Measurements from ENCODE around the gene CYP4B1. TPM values are rescaled to one million over a fixed set of nuclear protein-coding genes. Genes with fewer than 3 reads are reported as not detected.
"Not testable (repeated sequence)": the region's sequence is repeated elsewhere in the genome, so short reads cannot be mapped to it uniquely, and the experiment has no call there.

CYP4B1 gene
- total RNA-seq, 2 donors from 2014 or later, result 3.2 TPM; not detected in 1

DNA sequence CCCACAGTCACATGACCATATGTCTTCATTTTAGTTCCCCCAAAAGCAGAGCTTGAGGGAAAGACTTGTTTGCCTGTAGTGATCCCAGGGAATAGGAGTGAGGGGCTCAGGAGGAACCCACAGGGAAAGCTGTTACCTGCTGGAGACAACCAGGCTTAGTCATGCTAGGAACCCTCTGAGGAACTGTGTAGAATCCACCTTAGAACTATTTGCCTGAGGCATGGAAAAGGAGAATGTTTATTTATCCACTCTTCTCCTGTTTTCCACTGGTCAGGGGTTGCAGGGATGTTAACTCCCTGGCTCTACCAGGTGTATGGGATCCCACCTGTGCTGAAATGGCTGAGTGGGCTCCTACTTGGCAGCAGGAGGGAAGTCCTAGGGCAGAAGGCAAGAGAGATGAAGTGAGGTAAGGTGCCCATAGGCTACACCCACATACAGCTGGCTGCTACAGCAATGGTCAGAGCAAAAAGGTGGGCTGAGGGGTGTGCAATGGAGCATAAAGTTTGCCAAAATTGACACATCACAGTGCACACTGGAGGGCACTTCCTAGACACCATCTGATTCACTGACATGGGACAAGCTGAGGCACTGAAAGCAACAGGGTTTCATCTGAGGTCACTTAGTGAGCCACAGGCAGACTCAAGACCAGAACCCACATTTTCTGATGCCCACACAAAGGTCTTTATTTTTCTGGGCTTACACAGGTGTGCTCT lies 29.7 kb upstream of the CYP4B1 start:
- DNase-seq, result no peak
- Mint-ChIP-seq H3K27me3 (peaks cover 17% of the 10 kb centered on the region), H3K27ac (no peak overlapping the region), H3K4me1 (no peaks in the 10 kb centered on the region), H3K36me3 (ENCODE audit: low read depth) (peaks cover 6% of the 10 kb centered on the region), H3K4me3 (no peak overlapping the region)
- H3K9me3 ChIP-seq (ENCODE audit: control insufficient read depth, low read length, poor library complexity, severe bottlenecking), result peaks cover 4% of the 10 kb centered on the region
- no peak for ATAC-seq

GRCh38 chr1:46770541-46770940 lies 28.3 kb upstream of the CYP4B1 start:
- H3K4me1 Mint-ChIP-seq, result no peaks in the 10 kb centered on the region
- H3K9me3 ChIP-seq (ENCODE audit: control insufficient read depth, low read length, poor library complexity, severe bottlenecking), result peaks cover 4% of the 10 kb centered on the region
- H3K36me3 Mint-ChIP-seq (ENCODE audit: low read depth), result peaks cover 6% of the 10 kb centered on the region
- ATAC-seq (no peak), DNase-seq (no peak)
- no peak overlapping the region for H3K27ac Mint-ChIP-seq
- peaks cover 17% of the 10 kb centered on the region for H3K27me3 Mint-ChIP-seq
- no peak overlapping the region for H3K4me3 Mint-ChIP-seq

- H3K27ac Mint-ChIP-seq, result no peak overlapping the region
- H3K9me3 ChIP-seq (ENCODE audit: control insufficient read depth, low read length, poor library complexity, severe bottlenecking), result peaks cover 4% of the 10 kb centered on the region
- ATAC-seq, result no peak
- DNase-seq, result no peak
- no peak overlapping the region for H3K4me3 Mint-ChIP-seq
- no peaks in the 10 kb centered on the region for H3K4me1 Mint-ChIP-seq
- H3K36me3 Mint-ChIP-seq (ENCODE audit: low read depth), result peaks cover 6% of the 10 kb centered on the region
- H3K27me3 Mint-ChIP-seq, result peaks cover 9% of the 10 kb centered on the region
These were observed 26.3 kb upstream of the CYP4B1 start for GRCh38 chr1:46772571-46772970.

GRCh38 chr1:46774297-46774696 lies 24.5 kb upstream of the CYP4B1 start:
- no peaks in the 10 kb centered on the region for H3K4me1 Mint-ChIP-seq
- H3K4me3 Mint-ChIP-seq, result no peak overlapping the region
- no peaks in the 10 kb centered on the region for H3K27me3 Mint-ChIP-seq
- ATAC-seq (no peak), DNase-seq (no peak)
- H3K27ac Mint-ChIP-seq, result no peak overlapping the region
- H3K36me3 Mint-ChIP-seq (ENCODE audit: low read depth), result peaks cover 6% of the 10 kb centered on the region
- peaks cover 4% of the 10 kb centered on the region for H3K9me3 ChIP-seq (ENCODE audit: control insufficient read depth, low read length, poor library complexity, severe bottlenecking)

DNA sequence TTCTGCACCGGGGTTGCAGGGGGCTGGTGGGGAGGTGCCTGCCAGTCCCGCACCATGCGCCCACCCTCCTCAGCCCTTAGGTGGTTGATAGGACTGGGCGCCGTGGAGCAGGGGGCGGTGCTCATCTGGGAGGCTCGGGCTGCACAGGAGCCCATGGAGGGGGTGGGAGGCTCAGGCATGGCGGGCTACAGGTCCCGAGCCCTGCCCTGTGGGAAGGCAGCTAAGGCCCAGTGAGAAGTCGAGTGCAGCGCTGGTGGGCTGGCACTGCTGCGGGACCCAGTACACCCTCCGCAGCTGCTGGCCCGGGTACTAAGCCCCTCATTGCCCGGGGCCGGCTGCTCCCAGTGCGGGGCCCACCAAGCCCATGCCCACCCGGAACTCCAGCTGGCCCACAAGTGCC lies 20.4 kb upstream of the CYP4B1 start:
- ATAC-seq; H3K9me3 ChIP-seq (ENCODE audit: control insufficient read depth, low read length, poor library complexity, severe bottlenecking); H3K4me3 Mint-ChIP-seq; H3K36me3 Mint-ChIP-seq (ENCODE audit: low read depth); H3K27me3 Mint-ChIP-seq; H3K4me1 Mint-ChIP-seq; DNase-seq; H3K27ac Mint-ChIP-seq: not testable (repeated sequence)

- ATAC-seq (no peak), DNase-seq (no peak)
- Mint-ChIP-seq H3K4me1 (peaks cover 6% of the 10 kb centered on the region), H3K36me3 (ENCODE audit: low read depth) (peaks cover 6% of the 10 kb centered on the region), H3K27me3 (peaks cover 21% of the 10 kb centered on the region), H3K27ac (no peak overlapping the region), H3K4me3 (no peak overlapping the region)
- H3K9me3 ChIP-seq (ENCODE audit: control insufficient read depth, low read length, poor library complexity, severe bottlenecking), result no peaks in the 10 kb centered on the region
These were observed 14.2 kb upstream of the CYP4B1 start for GRCh38 chr1:46784666-46785065.

DNA sequence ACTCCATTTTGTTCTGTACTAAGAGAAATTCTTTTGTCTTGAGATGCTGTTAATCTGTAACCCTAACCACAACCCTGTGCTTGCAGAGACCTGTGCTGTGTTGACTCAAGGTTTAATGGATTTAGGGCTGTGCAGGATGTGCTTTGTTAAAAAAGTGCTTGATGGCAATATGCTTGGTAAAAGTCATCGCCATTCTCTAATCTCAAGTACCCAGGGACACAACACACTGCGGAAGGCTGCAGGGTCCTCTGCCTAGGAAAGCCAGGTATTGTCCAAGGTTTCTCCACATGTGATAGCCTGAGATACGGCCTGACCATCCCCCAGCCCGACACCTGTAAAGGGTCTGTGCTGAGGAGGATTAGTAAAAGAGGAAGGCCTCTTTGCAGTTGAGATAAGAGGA lies 10.2 kb upstream of the CYP4B1 start:
- DNase-seq; ATAC-seq; H3K4me1 Mint-ChIP-seq; H3K4me3 Mint-ChIP-seq; H3K9me3 ChIP-seq (ENCODE audit: control insufficient read depth, low read length, poor library complexity, severe bottlenecking); H3K36me3 Mint-ChIP-seq (ENCODE audit: low read depth); H3K27ac Mint-ChIP-seq: not testable (repeated sequence)
- H3K27me3 Mint-ChIP-seq, result peaks cover 32% of the 10 kb centered on the region

DNA sequence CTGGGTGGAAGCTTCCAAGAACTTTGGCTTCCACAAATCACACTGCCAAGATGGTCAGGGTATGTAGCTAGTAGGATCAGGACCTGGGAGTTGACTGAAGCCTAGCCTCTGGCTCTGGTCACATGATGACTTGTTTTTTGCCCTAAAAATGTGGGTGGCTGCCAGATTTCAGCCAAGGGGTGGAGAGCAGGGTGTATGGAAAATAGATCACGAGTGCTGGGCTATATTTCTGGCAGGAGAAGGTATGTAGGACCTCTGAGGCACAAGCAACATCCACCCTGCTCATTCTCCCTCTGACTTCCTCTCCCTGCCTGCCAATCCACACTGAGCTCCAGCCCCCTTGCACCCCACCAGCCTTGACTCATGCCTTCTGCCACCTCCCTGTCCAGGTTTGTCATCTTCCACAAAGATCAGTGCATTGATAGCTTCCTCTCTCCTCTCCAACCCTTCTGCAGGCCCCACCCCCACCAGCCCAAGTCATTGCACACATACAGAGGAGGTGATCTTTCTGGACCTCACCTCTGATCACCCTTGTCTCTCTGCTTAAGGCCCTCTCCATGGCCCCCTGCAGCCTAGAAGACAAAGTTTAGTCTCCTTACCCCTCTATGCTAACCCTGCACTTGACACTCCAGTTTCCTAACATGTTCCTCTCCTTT lies 8.3 kb upstream of the CYP4B1 start:
- H3K9me3 ChIP-seq (ENCODE audit: control insufficient read depth, low read length, poor library complexity, severe bottlenecking), result no peaks in the 10 kb centered on the region
- H3K4me3 Mint-ChIP-seq, result no peak overlapping the region
- peaks cover 6% of the 10 kb centered on the region for H3K36me3 Mint-ChIP-seq (ENCODE audit: low read depth)
- H3K27ac Mint-ChIP-seq, result no peak overlapping the region
- no peaks in the 10 kb centered on the region for H3K4me1 Mint-ChIP-seq
- H3K27me3 Mint-ChIP-seq, result peaks cover 32% of the 10 kb centered on the region
- ATAC-seq (no peak), DNase-seq (no peak)

DNA sequence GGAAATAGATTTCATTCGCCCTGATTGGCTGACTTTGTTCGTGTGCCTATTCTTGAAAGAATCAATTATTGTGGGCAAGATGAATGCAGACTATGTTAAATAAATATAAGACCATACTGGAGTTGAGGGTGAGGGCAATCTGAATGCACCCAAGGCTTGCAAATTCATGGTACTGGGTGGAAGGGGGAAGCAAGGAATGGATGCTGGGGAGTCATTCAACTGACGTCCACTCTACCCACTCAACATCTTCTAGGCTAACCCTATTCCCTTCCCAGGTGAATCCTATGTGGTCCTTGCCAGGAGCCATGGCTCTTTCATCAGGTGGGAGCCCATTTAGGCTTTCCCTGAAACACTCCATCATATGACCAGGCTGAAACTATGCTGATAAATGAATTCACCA lies 5.7 kb upstream of the CYP4B1 start:
- ATAC-seq (no peak), DNase-seq (no peak)
- H3K9me3 ChIP-seq (ENCODE audit: control insufficient read depth, low read length, poor library complexity, severe bottlenecking), result no peaks in the 10 kb centered on the region
- Mint-ChIP-seq H3K4me1 (no peaks in the 10 kb centered on the region), H3K4me3 (no peak overlapping the region), H3K36me3 (ENCODE audit: low read depth) (peaks cover 4% of the 10 kb centered on the region), H3K27me3 (peaks cover 28% of the 10 kb centered on the region), H3K27ac (no peak overlapping the region)

DNA sequence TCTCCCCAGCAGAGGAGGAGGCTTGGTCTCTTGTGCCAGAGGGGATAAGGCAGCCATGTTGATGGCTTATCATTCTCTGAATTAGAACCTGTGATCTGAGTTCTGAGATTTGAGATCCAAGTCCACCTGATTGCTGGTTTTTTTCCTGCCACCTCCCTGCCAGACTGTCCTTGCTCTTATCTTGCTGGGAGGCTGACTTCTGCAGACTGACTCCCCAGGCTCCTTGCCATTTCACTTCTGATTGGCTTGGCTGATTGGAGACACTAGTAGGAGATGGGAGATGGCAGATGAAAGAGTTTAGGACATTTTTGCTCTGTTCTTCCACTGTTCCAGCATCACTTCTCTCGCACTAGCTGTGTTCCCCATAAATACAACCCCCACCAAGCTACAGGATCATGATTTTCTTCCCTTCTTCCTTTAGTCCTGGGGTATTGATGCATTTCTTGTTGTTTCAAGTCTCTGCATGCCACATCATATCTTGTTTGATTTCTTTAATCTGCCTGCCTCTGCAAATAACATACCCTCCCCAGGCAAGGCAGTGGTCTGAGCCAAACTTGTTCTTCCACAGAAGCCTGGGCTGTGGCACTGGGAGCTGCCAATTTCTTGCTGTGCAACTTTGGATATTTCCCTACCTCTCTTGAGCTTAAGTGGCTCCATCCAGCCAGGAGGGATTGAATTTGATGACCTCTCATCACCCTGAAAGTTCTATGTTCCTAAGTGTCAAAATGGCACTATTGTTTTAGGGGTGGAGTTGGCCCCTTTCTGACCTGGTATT lies 963 bp upstream of the CYP4B1 start:
- H3K27ac Mint-ChIP-seq, result no peak overlapping the region
- peaks cover 8% of the 10 kb centered on the region for H3K27me3 Mint-ChIP-seq
- no peak overlapping the region for H3K4me3 Mint-ChIP-seq
- peaks cover 2% of the 10 kb centered on the region for H3K36me3 Mint-ChIP-seq (ENCODE audit: low read depth)
- no peak for ATAC-seq
- H3K4me1 Mint-ChIP-seq, result no peaks in the 10 kb centered on the region
- no peak for DNase-seq
- H3K9me3 ChIP-seq (ENCODE audit: control insufficient read depth, low read length, poor library complexity, severe bottlenecking), result no peaks in the 10 kb centered on the region

DNA sequence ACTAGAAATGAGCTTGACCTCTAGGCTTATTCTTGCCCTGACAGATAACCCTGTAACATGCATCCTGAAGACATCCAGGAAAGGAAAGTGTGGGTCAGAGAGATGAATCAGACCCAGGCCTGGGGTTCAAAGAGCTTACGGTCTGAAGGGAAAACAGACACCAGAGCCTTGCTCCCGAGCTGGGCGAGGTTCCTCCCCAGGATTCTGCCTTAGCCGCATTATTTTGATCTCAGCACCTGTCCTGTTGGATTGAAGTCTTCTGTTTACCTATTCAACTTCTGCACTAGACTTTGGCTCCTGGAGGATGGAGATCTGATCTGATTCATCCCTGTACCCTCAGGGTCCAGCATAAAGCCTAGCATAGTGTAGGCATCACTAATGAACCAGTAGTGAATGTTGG lies 1.9 kb downstream of the CYP4B1 start:
- DNase-seq (no peak), ATAC-seq (no peak)
- H3K9me3 ChIP-seq (ENCODE audit: control insufficient read depth, low read length, poor library complexity, severe bottlenecking), result no peaks in the 10 kb centered on the region
- H3K27me3 Mint-ChIP-seq, result peaks cover 10% of the 10 kb centered on the region
- H3K27ac Mint-ChIP-seq, result no peak overlapping the region
- H3K36me3 Mint-ChIP-seq (ENCODE audit: low read depth), result peaks cover 4% of the 10 kb centered on the region
- H3K4me1 Mint-ChIP-seq, result no peaks in the 10 kb centered on the region
- no peak overlapping the region for H3K4me3 Mint-ChIP-seq

GRCh38 chr1:46801323-46802055 lies 2.6 kb downstream of the CYP4B1 start:
- no peak for ATAC-seq

DNA sequence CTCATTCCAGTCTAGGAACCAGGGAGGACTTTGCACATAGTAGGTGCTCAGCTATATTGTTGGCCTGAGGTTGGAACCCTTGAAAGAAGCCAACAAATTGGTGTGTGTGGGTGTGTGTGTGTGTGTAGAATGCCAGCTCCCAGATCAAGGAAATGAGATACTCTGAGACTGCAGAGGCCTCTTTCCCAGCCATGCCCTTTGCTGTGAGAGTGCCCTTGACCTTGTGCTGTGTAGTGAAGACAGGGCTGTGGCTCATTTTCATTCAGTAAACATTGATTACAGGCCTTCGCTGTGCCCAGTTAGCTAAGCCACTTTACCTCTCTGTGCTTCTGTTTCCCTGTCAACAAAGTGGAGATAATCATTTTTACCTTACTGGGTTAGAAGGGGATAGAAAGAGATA lies 3.2 kb downstream of the CYP4B1 start:
- H3K9me3 ChIP-seq (ENCODE audit: control insufficient read depth, low read length, poor library complexity, severe bottlenecking), result no peaks in the 10 kb centered on the region
- ATAC-seq (no peak), DNase-seq (no peak)
- Mint-ChIP-seq H3K27me3 (peaks cover 15% of the 10 kb centered on the region), H3K27ac (no peak overlapping the region), H3K36me3 (ENCODE audit: low read depth) (peaks cover 4% of the 10 kb centered on the region), H3K4me1 (no peaks in the 10 kb centered on the region), H3K4me3 (no peak overlapping the region)

More at GRCh38 chr1:46801323-46802055, 2.6 kb downstream of the CYP4B1 start:
- H3K27me3 Mint-ChIP-seq, result peaks cover 13% of the 10 kb centered on the region
- H3K27ac Mint-ChIP-seq, result no peak overlapping the region
- H3K4me1 Mint-ChIP-seq, result no peaks in the 10 kb centered on the region
- no peak for DNase-seq
- H3K9me3 ChIP-seq (ENCODE audit: control insufficient read depth, low read length, poor library complexity, severe bottlenecking), result no peaks in the 10 kb centered on the region
- no peak overlapping the region for H3K4me3 Mint-ChIP-seq
- H3K36me3 Mint-ChIP-seq (ENCODE audit: low read depth), result peaks cover 4% of the 10 kb centered on the region
